Natural killer cell (primary cell): ENCODE data around the gene RNF213. TPM values are rescaled to one million over a fixed set of nuclear protein-coding genes. Genes with fewer than 3 reads are reported as not detected.

Experiments
- ATAC-seq, 3 donors: fragments of 150-1000 bp in 2 of 3; fragments of 200-7000 bp in 1 of 3; cut with Tn5 transposase; 1 replicate in 1 of 3; 2 replicates in 2 of 3; pipeline ENCODE4 v1.10.0; 2021; ENCODE audit warnings: mild to moderate bottlenecking in 2 of 3, moderate library complexity in 2 of 3
- DNase-seq, 2 donors: peaks; one replicate each; pipeline versions ENCODE4 v3.0.0 to v3.0.0-alpha.2; 2013 to 2021; ENCODE audit warnings: mixed read lengths in 1 of 2
- H3K27ac ChIP-seq: one replicate; pipeline ENCODE4 v1.5.1; 2013; ENCODE audit warnings: mild to moderate bottlenecking, low read length
- H3K27me3 ChIP-seq: one replicate; pipeline ENCODE4 v1.6.1; 2013; ENCODE audit warnings: low read length; ENCODE audit not compliant: control insufficient read depth, insufficient read depth
- H3K36me3 ChIP-seq: one replicate; pipeline ENCODE4 v1.6.1; 2013; ENCODE audit warnings: low read length; ENCODE audit not compliant: control insufficient read depth, insufficient read depth
- H3K4me1 ChIP-seq: one replicate; pipeline ENCODE4 v1.6.1; 2013; ENCODE audit warnings: low read length; ENCODE audit not compliant: control insufficient read depth, insufficient read depth
- H3K4me3 ChIP-seq: one replicate; pipeline ENCODE4 v1.5.1; 2013; ENCODE audit warnings: low read length
- H3K9me3 ChIP-seq: one replicate; pipeline ENCODE4 v1.6.1; 2013; ENCODE audit warnings: low read length; ENCODE audit not compliant: control insufficient read depth, insufficient read depth
- H3K27ac Mint-ChIP-seq, 2 donors: one replicate each; pipeline ENCODE4 v1.8.0; 2022; ENCODE audit warnings: mild to moderate bottlenecking in 2 of 2, mixed read lengths in 2 of 2, moderate library complexity in 1 of 2
- H3K27me3 Mint-ChIP-seq, 2 donors: one replicate each; pipeline ENCODE4 v1.8.0; 2022; ENCODE audit warnings: low read depth in 2 of 2, mixed read lengths in 2 of 2
- H3K36me3 Mint-ChIP-seq: one replicate; pipeline ENCODE4 v1.8.0; 2022; ENCODE audit warnings: mixed read lengths
- H3K4me1 Mint-ChIP-seq, 2 donors: one replicate each; pipeline ENCODE4 v1.8.0; 2022; ENCODE audit warnings: mixed read lengths in 2 of 2
- H3K4me3 Mint-ChIP-seq: one replicate; pipeline ENCODE4 v1.8.0; 2022; ENCODE audit warnings: mild to moderate bottlenecking, moderate library complexity, mixed read lengths
- H3K9me3 Mint-ChIP-seq, 2 donors: one replicate each; pipeline ENCODE4 v1.8.0; 2022; ENCODE audit warnings: mixed read lengths in 2 of 2
- CTCF ChIP-seq: fragments of 200-600 bp; IDR thresholded peaks from one replicate; pipeline ENCODE4 v1.8.0; 2022; ENCODE audit warnings: antibody characterized with exemption
- WGBS: methylation state at CpG from one replicate; pipeline ENCODE4 v1.1.7; 2013; ENCODE audit warnings: missing lambda C conversion rate; ENCODE audit not compliant: insufficient coverage; 5-methylcytosine and 5-hydroxymethylcytosine counted together
- intact Hi-C: fragments of 100-400 bp; cut with micrococcal nuclease; formaldehyde crosslinking; loops from one replicate; pipeline ENCODE4 v1.14.2; 2022
- total RNA-seq, 4 donors: library from RNA; stranded (reverse); fragments of 120-200 nt in 1 of 4; gene quantifications; one replicate each; pipeline versions ENCODE4 v1.2.3 to v1.2.4, GENCODE V29; 2013 to 2022

Gene RNF213
- total RNA-seq = 1,000 to 10,000 TPM in 2 of 3 donors, 100 to 1,000 TPM in 1; 929 to 1,120 (median 1,060) TPM
- 496 TPM for total RNA-seq (2013)

- H3K4me3 Mint-ChIP-seq = peak within 1 kb of the TSS; percentile 95
- no peaks in the 10 kb centered on the region for H3K9me3 Mint-ChIP-seq
- no peaks in the 10 kb centered on the region for H3K9me3 ChIP-seq
- peak within 1 kb of the TSS; percentile 86 for H3K4me3 ChIP-seq
- H3K36me3 ChIP-seq = no peaks in the 10 kb centered on the region
- H3K27me3 ChIP-seq = no peaks in the 10 kb centered on the region
- intact Hi-C loops = no loop called here
- peaks cover 52% of the 10 kb centered on the region for H3K4me1 ChIP-seq
- peak within 1 kb of the TSS; percentile 91 for H3K27ac ChIP-seq
- ATAC-seq = peak; percentile 35 to 43 (median 40)
- H3K4me1 Mint-ChIP-seq = peaks cover 35 to 40% of the 10 kb centered on the region in 2 donors
- peak within 1 kb of the TSS; percentile 94 to 96 for H3K27ac Mint-ChIP-seq
- no peak for TF ChIP-seq CTCF
- no peaks in the 10 kb centered on the region for H3K27me3 Mint-ChIP-seq
- no peaks in the 10 kb centered on the region for H3K36me3 Mint-ChIP-seq
- DNase-seq = peak; percentile 75 to 77
- 0% methylated on average over 48 of the region's 54 CpGs for WGBS
Observed at GRCh38 chr17:80260791-80261158, at the start of gene RNF213. TSS of gene RNF213 (plus strand) at chr17:80260852. CDS start at chr17:80263682, 2,830 bp downstream.

- no peak overlapping the region for H3K27ac Mint-ChIP-seq
- no peaks in the 10 kb centered on the region for H3K27me3 Mint-ChIP-seq
- 96% methylated on average over 22 of the region's 22 CpGs for WGBS
- peaks cover 65% of the 10 kb centered on the region for H3K36me3 ChIP-seq
- TF ChIP-seq CTCF = no peak
- H3K4me3 Mint-ChIP-seq = no peak overlapping the region
- ATAC-seq (no peak), DNase-seq (no peak)
- H3K36me3 Mint-ChIP-seq = no peaks in the 10 kb centered on the region
- H3K4me1 ChIP-seq = peaks cover 15% of the 10 kb centered on the region
- intact Hi-C loops = no loop called here
- no peaks in the 10 kb centered on the region for H3K9me3 ChIP-seq
- no peaks in the 10 kb centered on the region for H3K9me3 Mint-ChIP-seq
- no peaks in the 10 kb centered on the region for H3K27me3 ChIP-seq
- H3K4me1 Mint-ChIP-seq = peaks cover 0 to under 1% of the 10 kb centered on the region in 2 donors
- no peak overlapping the region for H3K4me3 ChIP-seq
- H3K27ac ChIP-seq = no peak overlapping the region
Observed at GRCh38 chr17:80212109-80212508, 48.5 kb upstream of the RNF213 start.

GRCh38 chr17:80212511-80212910, 48.1 kb upstream of the RNF213 start:
- 96% methylated on average over 11 of the region's 12 CpGs for WGBS
- no peak for DNase-seq
- Histone ChIP-seq H3K27me3 (no peaks in the 10 kb centered on the region), H3K27ac (no peak overlapping the region), H3K9me3 (no peaks in the 10 kb centered on the region), H3K4me3 (no peak overlapping the region), H3K36me3 (peaks cover 68% of the 10 kb centered on the region), H3K4me1 (peaks cover 19% of the 10 kb centered on the region)
- TF ChIP-seq CTCF = no peak
- no peak for ATAC-seq
- Mint-ChIP-seq H3K36me3 (no peaks in the 10 kb centered on the region), H3K4me1 (peaks cover 4 to 5% of the 10 kb centered on the region in 2 donors), H3K27ac (peak overlapping the region in 1 of 2 donors; percentile 24), H3K27me3 (no peaks in the 10 kb centered on the region), H3K9me3 (no peaks in the 10 kb centered on the region), H3K4me3 (no peak overlapping the region)
- intact Hi-C loops = no loop called here

- no peak for TF ChIP-seq CTCF
- H3K27me3 Mint-ChIP-seq = no peaks in the 10 kb centered on the region
- peaks cover 69% of the 10 kb centered on the region for H3K36me3 ChIP-seq
- H3K27ac ChIP-seq = no peak overlapping the region
- intact Hi-C loops = no loop called here
- H3K4me3 ChIP-seq = no peak overlapping the region
- ATAC-seq = peak in 1 of 3 donors; percentile 23
- H3K9me3 Mint-ChIP-seq = no peaks in the 10 kb centered on the region
- no peaks in the 10 kb centered on the region for H3K36me3 Mint-ChIP-seq
- no peak for DNase-seq
- no peaks in the 10 kb centered on the region for H3K9me3 ChIP-seq
- H3K4me3 Mint-ChIP-seq = no peak overlapping the region
- peaks cover 24% of the 10 kb centered on the region for H3K4me1 ChIP-seq
- H3K27ac Mint-ChIP-seq = peak overlapping the region in 1 of 2 donors; percentile 24
- peaks cover 8% of the 10 kb centered on the region in 2 donors for H3K4me1 Mint-ChIP-seq
- no peaks in the 10 kb centered on the region for H3K27me3 ChIP-seq
- WGBS = 54% methylated on average over 19 of the region's 19 CpGs
Observed at GRCh38 chr17:80212962-80213642, 47.5 kb upstream of the RNF213 start.
